ENCODE data around the gene SLC38A8.

DNA sequence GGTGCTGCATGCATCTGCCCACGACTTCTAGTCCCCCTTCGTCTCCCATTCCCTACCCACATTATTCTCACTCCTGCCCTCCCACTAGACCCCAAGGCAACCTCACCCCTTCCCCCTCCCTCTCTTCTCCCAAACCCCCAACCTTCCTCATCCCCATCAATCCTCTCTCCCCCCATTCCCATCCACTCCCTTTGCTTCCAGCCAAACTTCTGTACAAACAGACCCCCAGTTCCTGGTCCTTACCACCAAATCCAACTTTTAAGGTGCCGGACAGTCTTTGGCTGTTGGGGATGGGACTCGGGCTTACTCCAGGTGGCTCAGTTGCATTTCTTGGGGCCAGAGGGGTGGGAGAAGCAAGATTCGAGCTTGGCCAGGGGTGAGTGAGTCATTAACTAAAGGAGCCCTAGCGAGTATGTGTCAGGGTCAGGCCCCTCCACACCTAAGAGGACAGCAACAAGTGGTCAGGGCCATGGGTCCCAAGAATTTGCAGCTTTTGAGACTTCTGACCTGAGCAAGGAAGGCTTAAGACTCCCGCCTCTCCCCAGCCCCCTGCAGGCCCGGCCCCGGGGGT is at the start of gene SLC38A8:
- no peak for TF ChIP-seq POLR2AphosphoS5 (IDR thresholded peaks at IDR 0.05)
- TF ChIP-seq, protein P1, sequence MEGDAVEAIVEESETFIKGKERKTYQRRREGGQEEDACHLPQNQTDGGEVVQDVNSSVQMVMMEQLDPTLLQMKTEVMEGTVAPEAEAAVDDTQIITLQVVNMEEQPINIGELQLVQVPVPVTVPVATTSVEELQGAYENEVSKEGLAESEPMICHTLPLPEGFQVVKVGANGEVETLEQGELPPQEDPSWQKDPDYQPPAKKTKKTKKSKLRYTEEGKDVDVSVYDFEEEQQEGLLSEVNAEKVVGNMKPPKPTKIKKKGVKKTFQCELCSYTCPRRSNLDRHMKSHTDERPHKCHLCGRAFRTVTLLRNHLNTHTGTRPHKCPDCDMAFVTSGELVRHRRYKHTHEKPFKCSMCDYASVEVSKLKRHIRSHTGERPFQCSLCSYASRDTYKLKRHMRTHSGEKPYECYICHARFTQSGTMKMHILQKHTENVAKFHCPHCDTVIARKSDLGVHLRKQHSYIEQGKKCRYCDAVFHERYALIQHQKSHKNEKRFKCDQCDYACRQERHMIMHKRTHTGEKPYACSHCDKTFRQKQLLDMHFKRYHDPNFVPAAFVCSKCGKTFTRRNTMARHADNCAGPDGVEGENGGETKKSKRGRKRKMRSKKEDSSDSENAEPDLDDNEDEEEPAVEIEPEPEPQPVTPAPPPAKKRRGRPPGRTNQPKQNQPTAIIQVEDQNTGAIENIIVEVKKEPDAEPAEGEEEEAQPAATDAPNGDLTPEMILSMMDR (IDR thresholded peaks at IDR 0.05), result no peak
